Measurements from ENCODE around the gene RBFOX2. TPM values are rescaled to one million over a fixed set of nuclear protein-coding genes. Genes with fewer than 3 reads are reported as not detected.

The RBFOX2 gene
- total and polyA plus RNA-seq, 2 donors (not counting 1 experiment from before 2014, with no cell fraction given) = not detected

DNA sequence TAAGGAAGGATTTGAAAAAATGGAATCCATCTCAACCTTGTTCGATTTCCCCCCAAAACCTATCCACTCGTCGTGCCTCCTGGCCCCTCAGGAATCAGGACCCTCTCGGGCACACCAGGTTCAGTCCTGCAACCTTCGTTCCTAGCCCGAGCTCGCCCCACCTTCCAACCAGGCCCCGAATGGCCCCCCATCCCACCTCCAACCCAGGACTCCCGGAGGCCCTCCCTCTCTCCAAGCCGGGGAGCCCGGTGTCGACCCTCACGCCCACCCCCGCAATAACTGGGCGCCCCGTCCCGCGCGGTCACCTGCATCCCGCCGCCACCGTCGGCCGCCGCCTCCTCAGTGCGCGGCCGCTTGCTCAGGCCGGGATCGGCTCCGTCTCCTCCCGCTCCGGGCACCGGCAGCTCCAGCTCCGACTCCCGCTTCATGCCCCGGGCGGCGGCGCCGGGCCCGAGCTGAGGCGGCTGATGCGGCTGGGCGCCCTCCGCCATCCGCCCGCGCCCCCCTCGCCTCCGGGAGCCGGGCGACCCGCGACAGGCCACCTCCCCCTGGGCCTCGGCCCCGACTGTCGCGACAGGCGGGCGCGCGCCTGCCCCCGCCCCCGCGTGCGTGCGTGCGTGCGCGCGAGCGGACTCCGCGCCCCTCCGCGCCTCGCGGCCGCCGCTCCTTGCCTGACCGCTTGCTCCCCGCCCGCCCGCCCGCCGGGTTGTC lies 534 bp downstream of the RBFOX2 start:
- ChIA-PET POLR2A (no interaction called here), CTCF (no interaction called here)
- Mint-ChIP-seq H3K27ac (no peak overlapping the region), H3K4me1 (peaks cover 15% of the 10 kb centered on the region), H3K9me3 (ENCODE audit: insufficient read depth) (no peaks in the 10 kb centered on the region), H3K4me3 (peak overlapping the region; percentile 85), H3K27me3 (peaks cover 65% of the 10 kb centered on the region)
- H3K9ac ChIP-seq (ENCODE audit: low read length) = peak overlapping the region; percentile 27
- no peaks in the 10 kb centered on the region for H3K79me2 ChIP-seq (ENCODE audit: control insufficient read depth, insufficient read depth, low read length)
- H2AFZ ChIP-seq (ENCODE audit: insufficient read depth, low read depth, low read length, poor library complexity, severe bottlenecking) = peak overlapping the region; percentile 51
- peak; percentile 50 for DNase-seq
- H3K4me3 ChIP-seq (ENCODE audit: control extremely low read depth in 1 of 5, extremely low read depth in 1 of 5, insufficient read depth in 1 of 5, low read depth in 2 of 5, low read length in 4 of 5) = peak overlapping the region in 3 of 5 experiments; percentile 11 to 57 (median 33)
- peak overlapping the region; percentile 91 for H3K4me2 ChIP-seq (replicated peaks; ENCODE audit: low read depth, low read length, poor library complexity, severe bottlenecking)
- no peaks in the 10 kb centered on the region for H4K20me1 ChIP-seq (ENCODE audit: control insufficient read depth, insufficient read depth, low read length, poor library complexity, severe bottlenecking)
- TF ChIP-seq EZH2 (IDR thresholded peaks at IDR 0.05; ENCODE audit: borderline replicate concordance, insufficient read depth, low read depth, low read length, poor library complexity, severe bottlenecking) = peak; percentile 99
- TF ChIP-seq, protein P1, sequence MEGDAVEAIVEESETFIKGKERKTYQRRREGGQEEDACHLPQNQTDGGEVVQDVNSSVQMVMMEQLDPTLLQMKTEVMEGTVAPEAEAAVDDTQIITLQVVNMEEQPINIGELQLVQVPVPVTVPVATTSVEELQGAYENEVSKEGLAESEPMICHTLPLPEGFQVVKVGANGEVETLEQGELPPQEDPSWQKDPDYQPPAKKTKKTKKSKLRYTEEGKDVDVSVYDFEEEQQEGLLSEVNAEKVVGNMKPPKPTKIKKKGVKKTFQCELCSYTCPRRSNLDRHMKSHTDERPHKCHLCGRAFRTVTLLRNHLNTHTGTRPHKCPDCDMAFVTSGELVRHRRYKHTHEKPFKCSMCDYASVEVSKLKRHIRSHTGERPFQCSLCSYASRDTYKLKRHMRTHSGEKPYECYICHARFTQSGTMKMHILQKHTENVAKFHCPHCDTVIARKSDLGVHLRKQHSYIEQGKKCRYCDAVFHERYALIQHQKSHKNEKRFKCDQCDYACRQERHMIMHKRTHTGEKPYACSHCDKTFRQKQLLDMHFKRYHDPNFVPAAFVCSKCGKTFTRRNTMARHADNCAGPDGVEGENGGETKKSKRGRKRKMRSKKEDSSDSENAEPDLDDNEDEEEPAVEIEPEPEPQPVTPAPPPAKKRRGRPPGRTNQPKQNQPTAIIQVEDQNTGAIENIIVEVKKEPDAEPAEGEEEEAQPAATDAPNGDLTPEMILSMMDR (IDR thresholded peaks at IDR 0.05) = no peak
- intact Hi-C loops (cut with micrococcal nuclease) = no loop called here
- H3K27me3 ChIP-seq (replicated peaks in 1 of 4; ENCODE audit: control extremely low read depth in 1 of 4, control insufficient read depth in 3 of 4, insufficient read depth in 4 of 4, low read length in 3 of 4) = peaks cover 1 to 73% (median 57%) of the 10 kb centered on the region in 4 experiments
- ATAC-seq (ENCODE audit: low read depth) = peak; percentile 12
- no peak overlapping the region for H3K27ac ChIP-seq (ENCODE audit: low read length in 2 of 2)
- no peaks in the 10 kb centered on the region for H3K9me3 ChIP-seq (ENCODE audit: control extremely low read depth in 1 of 3, control insufficient read depth in 2 of 3, insufficient read depth in 1 of 3, low read length in 2 of 3)
- H3K36me3 ChIP-seq (replicated peaks in 1 of 2; ENCODE audit: control extremely low read depth in 1 of 2, control insufficient read depth in 1 of 2, extremely low read depth in 1 of 2, insufficient read depth in 2 of 2, low read length in 1 of 2) = no peaks in the 10 kb centered on the region
- H3K4me1 ChIP-seq (ENCODE audit: control insufficient read depth in 2 of 2, insufficient read depth in 2 of 2, low read length in 2 of 2) = peaks cover 15 to 23% of the 10 kb centered on the region in 2 donors
- WGBS (ENCODE audit: insufficient coverage) = under 1% methylated on average over 86 of the region's 87 CpGs

DNA sequence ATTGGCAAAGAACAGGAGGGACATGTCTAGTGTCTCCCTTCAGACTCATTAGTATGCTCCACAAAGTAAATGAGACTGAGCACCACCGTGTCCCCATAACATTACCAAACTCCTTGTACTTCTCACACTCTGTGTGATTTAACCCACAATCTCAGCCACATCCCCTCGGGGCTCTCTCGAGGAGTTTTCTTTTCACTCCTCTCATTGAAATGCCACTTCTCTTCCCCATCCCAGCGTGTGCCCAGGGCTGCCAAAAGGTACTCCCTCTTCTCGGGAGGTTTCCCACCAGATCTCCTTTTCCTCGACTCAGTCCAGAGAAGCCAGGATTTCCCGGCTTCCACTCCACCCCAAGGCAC lies 1.1 kb downstream of the RBFOX2 start:
- WGBS (ENCODE audit: insufficient coverage) = 7% methylated on average over 4 of the region's 7 CpGs
- H3K9ac ChIP-seq (ENCODE audit: low read length) = peak overlapping the region; percentile 27
- H3K4me1 ChIP-seq (ENCODE audit: control insufficient read depth in 2 of 2, insufficient read depth in 2 of 2, low read length in 2 of 2) = peaks cover 15 to 23% of the 10 kb centered on the region in 2 donors
- ATAC-seq (ENCODE audit: low read depth) (no peak), DNase-seq (peak; percentile 33)
- no peaks in the 10 kb centered on the region for H3K9me3 Mint-ChIP-seq (ENCODE audit: insufficient read depth)
- intact Hi-C loops (cut with micrococcal nuclease) = no loop called here
- peak overlapping the region; percentile 51 for H2AFZ ChIP-seq (ENCODE audit: insufficient read depth, low read depth, low read length, poor library complexity, severe bottlenecking)
- H3K4me3 Mint-ChIP-seq = peak overlapping the region; percentile 85
- H4K20me1 ChIP-seq (ENCODE audit: control insufficient read depth, insufficient read depth, low read length, poor library complexity, severe bottlenecking) = no peaks in the 10 kb centered on the region
- H3K79me2 ChIP-seq (ENCODE audit: control insufficient read depth, insufficient read depth, low read length) = no peaks in the 10 kb centered on the region
- H3K4me1 Mint-ChIP-seq = peaks cover 15% of the 10 kb centered on the region
- peaks cover 1 to 71% (median 54%) of the 10 kb centered on the region in 4 experiments for H3K27me3 ChIP-seq (replicated peaks in 1 of 4; ENCODE audit: control extremely low read depth in 1 of 4, control insufficient read depth in 3 of 4, insufficient read depth in 4 of 4, low read length in 3 of 4)
- ChIA-PET CTCF (no interaction called here), POLR2A (no interaction called here)
- no peak overlapping the region for H3K27ac ChIP-seq (ENCODE audit: low read length in 2 of 2)
- H3K27ac Mint-ChIP-seq = no peak overlapping the region
- peak overlapping the region in 1 of 5 experiments; percentile 33 for H3K4me3 ChIP-seq (ENCODE audit: control extremely low read depth in 1 of 5, extremely low read depth in 1 of 5, insufficient read depth in 1 of 5, low read depth in 2 of 5, low read length in 4 of 5)
- H3K9me3 ChIP-seq (ENCODE audit: control extremely low read depth in 1 of 3, control insufficient read depth in 2 of 3, insufficient read depth in 1 of 3, low read length in 2 of 3) = no peaks in the 10 kb centered on the region
- TF ChIP-seq EZH2 (IDR thresholded peaks at IDR 0.05; ENCODE audit: borderline replicate concordance, insufficient read depth, low read depth, low read length, poor library complexity, severe bottlenecking) = no peak
- TF ChIP-seq, protein P1 (IDR thresholded peaks at IDR 0.05) = no peak
- H3K36me3 ChIP-seq (replicated peaks in 1 of 2; ENCODE audit: control extremely low read depth in 1 of 2, control insufficient read depth in 1 of 2, extremely low read depth in 1 of 2, insufficient read depth in 2 of 2, low read length in 1 of 2) = no peaks in the 10 kb centered on the region
- H3K4me2 ChIP-seq (replicated peaks; ENCODE audit: low read depth, low read length, poor library complexity, severe bottlenecking) = peak overlapping the region; percentile 91
- H3K27me3 Mint-ChIP-seq = peaks cover 61% of the 10 kb centered on the region

Data from B cell (primary cell).